SK-N-MC (cell line): ENCODE results near the gene AKR1D1.

Source experiments
- EZH2 ChIP-seq: fragments of 200-600 bp; sonication (generic); IDR thresholded peaks from one replicate; pipeline ENCODE4 v1.6.1; 2017; ENCODE audit warnings: antibody characterized with exemption
- POLR2AphosphoS5 ChIP-seq: IDR thresholded peaks from 2 replicates; pipeline ENCODE4 v1.6.1; 2012; ENCODE audit warnings: mild to moderate bottlenecking, low read depth, low read length, borderline replicate concordance

DNA sequence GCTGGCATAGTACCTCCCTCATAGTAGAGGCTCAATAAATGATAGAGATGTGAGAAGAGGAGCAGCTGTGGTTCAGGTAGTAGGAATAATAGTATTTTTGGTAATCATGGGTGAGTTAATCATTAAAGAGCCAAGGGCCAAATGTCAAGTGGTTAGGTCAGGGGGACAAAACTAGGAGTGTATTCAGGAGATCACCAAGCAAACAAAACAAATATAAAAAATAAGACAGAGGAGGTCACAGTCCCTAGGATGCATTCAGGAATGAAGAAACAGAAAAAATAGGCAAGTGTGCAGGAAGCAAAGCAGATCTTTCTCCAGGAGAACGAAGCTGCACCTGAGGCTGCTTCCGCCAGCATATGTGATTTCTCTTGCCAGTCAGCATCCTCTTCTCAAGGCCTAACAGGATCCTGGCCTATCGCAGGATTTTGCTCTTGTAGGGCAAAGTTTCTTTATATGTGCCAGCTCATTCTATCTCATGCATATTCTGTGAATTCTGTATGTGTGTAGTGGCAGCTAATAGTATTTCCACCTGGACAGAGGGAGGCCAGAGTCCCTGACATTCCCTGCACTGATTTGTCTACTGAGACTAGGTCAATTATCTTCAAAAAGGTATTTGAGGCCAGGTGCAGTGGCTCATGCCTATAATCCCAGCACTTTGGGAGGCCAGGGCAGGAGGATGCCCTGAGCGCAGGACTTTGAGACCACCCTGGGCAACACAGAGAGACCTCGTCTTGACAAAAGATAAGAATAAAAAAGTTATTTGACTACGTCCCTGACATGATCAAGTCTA is 82.7 kb downstream of the AKR1D1 start:
- TF ChIP-seq EZH2 (no peak), POLR2AphosphoS5 (no peak)
